GM19238 (cell line): ENCODE results near the gene PODXL2.

ENCODE experiments used
- DNase-seq: peaks from one replicate; pipeline ENCODE4 v3.0.0; 2011; ENCODE audit warnings: low spot score; ENCODE audit not compliant: insufficient read length

PODXL2 gene

GRCh38 chr3:127706785-127707351 is 77.9 kb downstream of the PODXL2 start:
- DNase-seq: no peak

GRCh38 chr3:127707851-127708411 is 78.9 kb downstream of the PODXL2 start:
- DNase-seq: no peak

- no peak for DNase-seq
These were observed 79.9 kb downstream of the PODXL2 start for GRCh38 chr3:127708837-127709236.

GRCh38 chr3:127709320-127710060 is 80.5 kb downstream of the PODXL2 start:
- DNase-seq: no peak

GRCh38 chr3:127710155-127710941 is 81.4 kb downstream of the PODXL2 start:
- DNase-seq: no peak

GRCh38 chr3:127711021-127711695 is 82.2 kb downstream of the PODXL2 start:
- DNase-seq: no peak

GRCh38 chr3:127711896-127712295 is 82.9 kb downstream of the PODXL2 start:
- DNase-seq: no peak

- DNase-seq: no peak
These were observed 83.5 kb downstream of the PODXL2 start for GRCh38 chr3:127712461-127712860.

GRCh38 chr3:127712881-127713771 is 84.1 kb downstream of the PODXL2 start:
- no peak for DNase-seq

- no peak for DNase-seq
These were observed 85.2 kb downstream of the PODXL2 start for GRCh38 chr3:127714125-127714571.

- no peak for DNase-seq
These were observed 85.9 kb downstream of the PODXL2 start for GRCh38 chr3:127714866-127715265.

- DNase-seq: no peak
These were observed 86.5 kb downstream of the PODXL2 start for GRCh38 chr3:127715532-127715931.

- DNase-seq: no peak
These were observed 87.4 kb downstream of the PODXL2 start for GRCh38 chr3:127716384-127716783.

GRCh38 chr3:127717357-127718244 is 88.6 kb downstream of the PODXL2 start:
- DNase-seq: no peak

GRCh38 chr3:127718245-127718915 is 89.4 kb downstream of the PODXL2 start:
- no peak for DNase-seq

GRCh38 chr3:127718916-127719290 is 89.9 kb downstream of the PODXL2 start:
- DNase-seq: no peak

- DNase-seq: no peak
These were observed 90.4 kb downstream of the PODXL2 start for GRCh38 chr3:127719369-127719768.

- no peak for DNase-seq
These were observed 91.3 kb downstream of the PODXL2 start for GRCh38 chr3:127720161-127720823.
